ENCODE results near the gene CD200R1. TPM values are rescaled to one million over a fixed set of nuclear protein-coding genes. Genes with fewer than 3 reads are reported as not detected.

CD200R1 gene
- total and polyA plus RNA-seq, 2 of the 13 experiments (the other 11 are each of a cell fraction or from before 2014, with no cell fraction given) = 0.04 TPM; not detected in 1

DNA sequence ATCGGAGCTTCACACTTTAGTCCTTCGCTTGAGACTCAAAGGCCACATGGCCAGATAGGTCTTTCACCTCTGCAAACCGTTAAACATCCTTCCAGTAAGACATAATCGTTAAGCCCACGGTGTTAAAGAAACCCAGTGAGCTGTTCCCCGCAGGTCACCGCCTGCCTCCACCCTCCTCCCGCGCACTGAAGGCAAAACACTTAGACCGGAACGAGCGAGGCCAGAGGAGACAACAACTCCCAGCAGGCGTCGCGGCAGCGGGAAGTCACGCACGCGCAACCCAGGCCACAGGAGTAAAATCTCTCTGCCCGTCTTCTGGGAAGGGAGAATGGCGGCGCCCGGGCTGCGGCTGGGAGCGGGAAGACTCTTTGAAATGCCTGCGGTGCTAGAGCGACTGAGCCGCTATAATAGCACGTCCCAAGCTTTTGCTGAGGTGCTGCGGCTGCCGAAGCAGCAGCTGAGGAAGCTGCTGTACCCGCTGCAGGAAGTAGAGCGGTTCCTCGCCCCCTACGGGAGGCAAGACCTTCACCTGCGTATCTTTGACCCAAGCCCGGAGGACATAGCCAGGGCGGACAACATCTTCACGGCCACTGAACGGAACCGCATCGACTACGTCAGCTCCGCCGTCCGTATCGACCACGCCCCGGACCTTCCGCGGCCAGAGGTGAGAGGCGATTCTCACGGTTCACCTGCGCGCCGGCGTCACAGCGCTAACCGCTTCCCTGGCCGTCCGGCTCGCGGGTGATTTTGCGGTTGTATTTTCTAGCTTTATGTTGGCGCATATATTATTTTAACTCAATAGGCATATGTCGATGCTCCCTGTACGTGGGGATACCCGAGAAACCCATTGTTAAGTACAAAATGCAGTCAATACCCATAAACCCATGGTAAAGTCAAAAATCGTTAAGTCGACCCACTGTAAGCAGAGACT, 16.0 kb upstream of the CD200R1 start, which contains the start of gene GTPBP8 (continued):
- TF ChIP-seq, protein P1, sequence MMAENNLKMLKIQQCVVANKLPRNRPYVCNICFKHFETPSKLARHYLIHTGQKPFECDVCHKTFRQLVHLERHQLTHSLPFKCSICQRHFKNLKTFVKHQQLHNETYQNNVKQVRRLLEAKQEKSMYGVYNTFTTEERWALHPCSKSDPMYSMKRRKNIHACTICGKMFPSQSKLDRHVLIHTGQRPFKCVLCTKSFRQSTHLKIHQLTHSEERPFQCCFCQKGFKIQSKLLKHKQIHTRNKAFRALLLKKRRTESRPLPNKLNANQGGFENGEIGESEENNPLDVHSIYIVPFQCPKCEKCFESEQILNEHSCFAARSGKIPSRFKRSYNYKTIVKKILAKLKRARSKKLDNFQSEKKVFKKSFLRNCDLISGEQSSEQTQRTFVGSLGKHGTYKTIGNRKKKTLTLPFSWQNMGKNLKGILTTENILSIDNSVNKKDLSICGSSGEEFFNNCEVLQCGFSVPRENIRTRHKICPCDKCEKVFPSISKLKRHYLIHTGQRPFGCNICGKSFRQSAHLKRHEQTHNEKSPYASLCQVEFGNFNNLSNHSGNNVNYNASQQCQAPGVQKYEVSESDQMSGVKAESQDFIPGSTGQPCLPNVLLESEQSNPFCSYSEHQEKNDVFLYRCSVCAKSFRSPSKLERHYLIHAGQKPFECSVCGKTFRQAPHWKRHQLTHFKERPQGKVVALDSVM (CRISPR knock-in tag; IDR thresholded peaks at IDR 0.05) = peak; percentile 3; the same call in 1 of the 2 replicates
- no peak for TF ChIP-seq RFXANK (CRISPR knock-in tag; IDR thresholded peaks at IDR 0.05)
- TF ChIP-seq STAT5B (CRISPR knock-in tag; IDR thresholded peaks at IDR 0.05) = no peak
- TF ChIP-seq THAP11 (CRISPR knock-in tag; IDR thresholded peaks at IDR 0.05) = peak; percentile 95
- TF ChIP-seq KAT2B (IDR thresholded peaks at IDR 0.05; ENCODE audit: borderline replicate concordance, low read depth, low read length) = no peak
- TF ChIP-seq, protein P2, sequence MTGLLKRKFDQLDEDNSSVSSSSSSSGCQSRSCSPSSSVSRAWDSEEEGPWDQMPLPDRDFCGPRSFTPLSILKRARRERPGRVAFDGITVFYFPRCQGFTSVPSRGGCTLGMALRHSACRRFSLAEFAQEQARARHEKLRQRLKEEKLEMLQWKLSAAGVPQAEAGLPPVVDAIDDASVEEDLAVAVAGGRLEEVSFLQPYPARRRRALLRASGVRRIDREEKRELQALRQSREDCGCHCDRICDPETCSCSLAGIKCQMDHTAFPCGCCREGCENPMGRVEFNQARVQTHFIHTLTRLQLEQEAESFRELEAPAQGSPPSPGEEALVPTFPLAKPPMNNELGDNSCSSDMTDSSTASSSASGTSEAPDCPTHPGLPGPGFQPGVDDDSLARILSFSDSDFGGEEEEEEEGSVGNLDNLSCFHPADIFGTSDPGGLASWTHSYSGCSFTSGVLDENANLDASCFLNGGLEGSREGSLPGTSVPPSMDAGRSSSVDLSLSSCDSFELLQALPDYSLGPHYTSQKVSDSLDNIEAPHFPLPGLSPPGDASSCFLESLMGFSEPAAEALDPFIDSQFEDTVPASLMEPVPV (CRISPR knock-in tag; IDR thresholded peaks at IDR 0.05) = peak; percentile 93
- peak; percentile 94 for TF ChIP-seq ZSCAN9 (CRISPR knock-in tag; IDR thresholded peaks at IDR 0.05; ENCODE audit: borderline replicate concordance)
- TF ChIP-seq, protein P3, sequence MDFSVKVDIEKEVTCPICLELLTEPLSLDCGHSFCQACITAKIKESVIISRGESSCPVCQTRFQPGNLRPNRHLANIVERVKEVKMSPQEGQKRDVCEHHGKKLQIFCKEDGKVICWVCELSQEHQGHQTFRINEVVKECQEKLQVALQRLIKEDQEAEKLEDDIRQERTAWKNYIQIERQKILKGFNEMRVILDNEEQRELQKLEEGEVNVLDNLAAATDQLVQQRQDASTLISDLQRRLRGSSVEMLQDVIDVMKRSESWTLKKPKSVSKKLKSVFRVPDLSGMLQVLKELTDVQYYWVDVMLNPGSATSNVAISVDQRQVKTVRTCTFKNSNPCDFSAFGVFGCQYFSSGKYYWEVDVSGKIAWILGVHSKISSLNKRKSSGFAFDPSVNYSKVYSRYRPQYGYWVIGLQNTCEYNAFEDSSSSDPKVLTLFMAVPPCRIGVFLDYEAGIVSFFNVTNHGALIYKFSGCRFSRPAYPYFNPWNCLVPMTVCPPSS (IDR thresholded peaks at IDR 0.05) = no peak
- TF ChIP-seq KAT8 (CRISPR knock-in tag; IDR thresholded peaks at IDR 0.05) = peak; percentile 95
- no peak for TF ChIP-seq EHMT2 (IDR thresholded peaks at IDR 0.05; ENCODE audit: borderline replicate concordance, low read depth, low read length)
- peak; percentile 75 for TF ChIP-seq ELF1 (CRISPR knock-in tag; IDR thresholded peaks at IDR 0.05)
- no peak for TF ChIP-seq SMC3 (IDR thresholded peaks at IDR 0.05; ENCODE audit: low read length)
- no peak for TF ChIP-seq MAFK (conservative IDR thresholded peaks at IDR 0.05 in 1 of 2, IDR thresholded peaks at IDR 0.05 in 1 of 2; ENCODE audit: low read length in 2 of 2)
- 0 out of 2 replicates have a peak, but pooled peaks have one; percentile 36 for TF ChIP-seq DNMT1 (CRISPR knock-in tag; IDR thresholded peaks at IDR 0.05)
- TF ChIP-seq ZNF451 (CRISPR knock-in tag; IDR thresholded peaks at IDR 0.05) = peak; percentile 94
- TF ChIP-seq FOXP1 (IDR thresholded peaks at IDR 0.05) = no peak
- TF ChIP-seq FOXP1 (CRISPR knock-in tag; IDR thresholded peaks at IDR 0.05) = peak; percentile 22; the same call in 1 of the 2 replicates
- no peak for TF ChIP-seq RFX3 (CRISPR knock-in tag; IDR thresholded peaks at IDR 0.05)
- TF ChIP-seq AGO2 (optimal IDR thresholded peaks at IDR 0.05; ENCODE audit: low read depth, low read length) = peak; percentile 57
- TF ChIP-seq ZNF383 (CRISPR knock-in tag; IDR thresholded peaks at IDR 0.05; ENCODE audit: borderline replicate concordance) = peak; percentile 54; the same call in 1 of the 2 replicates
- TF ChIP-seq, protein P4, sequence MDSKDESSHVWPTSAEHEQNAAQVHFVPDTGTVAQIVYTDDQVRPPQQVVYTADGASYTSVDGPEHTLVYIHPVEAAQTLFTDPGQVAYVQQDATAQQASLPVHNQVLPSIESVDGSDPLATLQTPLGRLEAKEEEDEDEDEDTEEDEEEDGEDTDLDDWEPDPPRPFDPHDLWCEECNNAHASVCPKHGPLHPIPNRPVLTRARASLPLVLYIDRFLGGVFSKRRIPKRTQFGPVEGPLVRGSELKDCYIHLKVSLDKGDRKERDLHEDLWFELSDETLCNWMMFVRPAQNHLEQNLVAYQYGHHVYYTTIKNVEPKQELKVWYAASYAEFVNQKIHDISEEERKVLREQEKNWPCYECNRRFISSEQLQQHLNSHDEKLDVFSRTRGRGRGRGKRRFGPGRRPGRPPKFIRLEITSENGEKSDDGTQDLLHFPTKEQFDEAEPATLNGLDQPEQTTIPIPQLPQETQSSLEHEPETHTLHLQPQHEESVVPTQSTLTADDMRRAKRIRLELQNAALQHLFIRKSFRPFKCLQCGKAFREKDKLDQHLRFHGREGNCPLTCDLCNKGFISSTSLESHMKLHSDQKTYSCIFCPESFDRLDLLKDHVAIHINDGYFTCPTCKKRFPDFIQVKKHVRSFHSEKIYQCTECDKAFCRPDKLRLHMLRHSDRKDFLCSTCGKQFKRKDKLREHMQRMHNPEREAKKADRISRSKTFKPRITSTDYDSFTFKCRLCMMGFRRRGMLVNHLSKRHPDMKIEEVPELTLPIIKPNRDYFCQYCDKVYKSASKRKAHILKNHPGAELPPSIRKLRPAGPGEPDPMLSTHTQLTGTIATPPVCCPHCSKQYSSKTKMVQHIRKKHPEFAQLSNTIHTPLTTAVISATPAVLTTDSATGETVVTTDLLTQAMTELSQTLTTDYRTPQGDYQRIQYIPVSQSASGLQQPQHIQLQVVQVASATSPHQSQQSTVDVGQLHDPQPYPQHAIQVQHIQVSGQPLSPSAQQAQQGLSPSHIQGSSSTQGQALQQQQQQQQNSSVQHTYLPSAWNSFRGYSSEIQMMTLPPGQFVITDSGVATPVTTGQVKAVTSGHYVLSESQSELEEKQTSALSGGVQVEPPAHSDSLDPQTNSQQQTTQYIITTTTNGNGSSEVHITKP (CRISPR knock-in tag; IDR thresholded peaks at IDR 0.05; ENCODE audit: low read depth) = peak; percentile 25; the same call in 1 of the 2 replicates

Data from HepG2 (cell line).